HUDEP-2 (cell line): ENCODE results near the gene PSMB1.

Experiments
- DNase-seq, 76 experiments: peaks; one replicate each; lab custom pipeline; 2025; ENCODE audit not compliant: unreplicated experiment in 76 of 76; lab: John Stamatoyannopoulos, UW

The PSMB1 gene

GRCh38 chr6:170552765-170553533 lies at the start of gene PSMB1:
Gene PSMB1, minus strand, starts transcription at chr6:170553307. Its CDS starts 65 bp downstream, at chr6:170553242.
- DNase-seq, result peak; percentile 31 to 95 (median 86)

GRCh38 chr6:170597278-170597677 lies 44.2 kb upstream of the PSMB1 start:
- DNase-seq, result no peak

GRCh38 chr6:170596426-170596825 lies 43.3 kb upstream of the PSMB1 start:
- DNase-seq, result no peak

GRCh38 chr6:170590725-170591124 lies 37.6 kb upstream of the PSMB1 start:
- DNase-seq, result no peak

GRCh38 chr6:170584954-170585498 lies 31.9 kb upstream of the PSMB1 start:
- no peak for DNase-seq

GRCh38 chr6:170584181-170584953 lies 31.3 kb upstream of the PSMB1 start, which contains the start of gene PDCD2:
Gene PDCD2, minus strand, starts transcription at chr6:170584637. Its CDS starts 56 bp downstream, at chr6:170584581.
- peak in 75 of 76 experiments; percentile 59 to 98 (median 93) for DNase-seq

- DNase-seq, result peak in 7 of 76 experiments; percentile 18 to 54 (median 41)
Observed at GRCh38 chr6:170583756-170584180, 30.7 kb upstream of the PSMB1 start.

- no peak for DNase-seq
Observed at GRCh38 chr6:170578909-170579308, 25.8 kb upstream of the PSMB1 start.

GRCh38 chr6:170575250-170575649 lies 22.1 kb upstream of the PSMB1 start:
- peak in 24 of 76 experiments; percentile 11 to 46 (median 26) for DNase-seq

- peak in 13 of 76 experiments; percentile 2 to 66 (median 30) for DNase-seq
Observed at GRCh38 chr6:170572704-170573466, 19.8 kb upstream of the PSMB1 start.

- DNase-seq, result no peak
Observed at GRCh38 chr6:170564936-170565530, 11.9 kb upstream of the PSMB1 start.

- DNase-seq, result no peak
Observed at GRCh38 chr6:170561555-170561954, 8.4 kb upstream of the PSMB1 start.

GRCh38 chr6:170555305-170555704 lies 2.2 kb upstream of the PSMB1 start:
- no peak for DNase-seq

- no peak for DNase-seq
Observed at GRCh38 chr6:170554796-170555137, 1.7 kb upstream of the PSMB1 start.

- DNase-seq, result peak; percentile 49 to 99 (median 98)
Observed at GRCh38 chr6:170554013-170554795, 1.1 kb upstream of the PSMB1 start, which contains the start of gene TBP. Gene TBP, plus strand, starts transcription at chr6:170554369. Its CDS starts 2,661 bp downstream, at chr6:170557030.

GRCh38 chr6:170553534-170554012 lies 466 bp upstream of the PSMB1 start:
- peak in 9 of 76 experiments; percentile 37 to 73 (median 44) for DNase-seq

- DNase-seq, result no peak
Observed at GRCh38 chr6:170545405-170545804, 7.7 kb downstream of the PSMB1 start.

GRCh38 chr6:170542031-170542719 lies 10.9 kb downstream of the PSMB1 start:
- no peak for DNase-seq

- DNase-seq, result no peak
Observed at GRCh38 chr6:170537329-170537728, 15.8 kb downstream of the PSMB1 start.
